Kidney epithelial cell (primary cell): ENCODE results near the gene DYNLT2. TPM values are rescaled to one million over a fixed set of nuclear protein-coding genes. Genes with fewer than 3 reads are reported as not detected.

Experiments
- DNase-seq: peaks from one replicate; pipeline ENCODE4 v3.0.0-alpha.2; 2010; ENCODE audit warnings: low read depth
- H3K27me3 ChIP-seq: 2 replicates; pipeline ENCODE4 v1.6.0; 2011; ENCODE audit warnings: low read length; ENCODE audit not compliant: control insufficient read depth, insufficient read depth
- H3K36me3 ChIP-seq: 2 replicates; pipeline ENCODE4 v1.5.1; 2011; ENCODE audit warnings: low read length; ENCODE audit not compliant: control insufficient read depth, insufficient read depth
- H3K4me3 ChIP-seq: 2 replicates; pipeline ENCODE4 v1.5.1; 2011; ENCODE audit warnings: low read depth, mild to moderate bottlenecking, control low read depth, low read length
- total RNA-seq: library from RNA; depleted of rRNA; stranded (reverse); fragments of >200 nt; gene quantifications from 2 replicates; pipeline ENCODE4 v1.2.3, GENCODE V29; 2015
- TF ChIP-seq, protein P1 (sequence below): IDR thresholded peaks from 2 replicates; pipeline ENCODE4 v1.5.1; 2011; ENCODE audit warnings: mild to moderate bottlenecking, moderate library complexity, low read length, control low read depth, inconsistent platforms; ENCODE audit not compliant: insufficient read depth, poor library complexity, severe bottlenecking

DYNLT2 gene
- total RNA-seq, 1 donor from 2014 or later, result 1.3 TPM

DNA sequence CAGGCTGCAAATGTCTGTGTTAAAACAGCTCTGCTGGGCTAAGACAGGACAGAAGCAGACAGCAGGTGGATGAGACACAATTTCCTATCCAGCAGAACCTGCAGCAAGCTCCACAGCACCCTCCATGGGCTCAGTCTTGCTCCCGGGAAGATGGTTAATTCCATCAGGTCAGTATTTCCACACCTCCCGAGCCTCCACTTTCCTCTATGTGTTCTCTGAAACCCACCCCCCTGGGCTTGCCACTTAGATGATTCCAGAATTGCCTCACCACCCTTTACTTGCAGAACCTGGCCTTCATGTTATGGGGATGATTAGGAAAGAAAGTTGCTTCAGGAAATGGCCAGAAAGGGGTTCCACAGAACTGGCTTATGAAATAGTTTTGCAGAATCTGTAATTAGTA, 43.8 kb upstream of the DYNLT2 start:
- no peaks in the 10 kb centered on the region for H3K27me3 ChIP-seq
- no peak for DNase-seq
- H3K36me3 ChIP-seq, result no peaks in the 10 kb centered on the region
- no peak overlapping the region for H3K4me3 ChIP-seq
- TF ChIP-seq, protein P1, sequence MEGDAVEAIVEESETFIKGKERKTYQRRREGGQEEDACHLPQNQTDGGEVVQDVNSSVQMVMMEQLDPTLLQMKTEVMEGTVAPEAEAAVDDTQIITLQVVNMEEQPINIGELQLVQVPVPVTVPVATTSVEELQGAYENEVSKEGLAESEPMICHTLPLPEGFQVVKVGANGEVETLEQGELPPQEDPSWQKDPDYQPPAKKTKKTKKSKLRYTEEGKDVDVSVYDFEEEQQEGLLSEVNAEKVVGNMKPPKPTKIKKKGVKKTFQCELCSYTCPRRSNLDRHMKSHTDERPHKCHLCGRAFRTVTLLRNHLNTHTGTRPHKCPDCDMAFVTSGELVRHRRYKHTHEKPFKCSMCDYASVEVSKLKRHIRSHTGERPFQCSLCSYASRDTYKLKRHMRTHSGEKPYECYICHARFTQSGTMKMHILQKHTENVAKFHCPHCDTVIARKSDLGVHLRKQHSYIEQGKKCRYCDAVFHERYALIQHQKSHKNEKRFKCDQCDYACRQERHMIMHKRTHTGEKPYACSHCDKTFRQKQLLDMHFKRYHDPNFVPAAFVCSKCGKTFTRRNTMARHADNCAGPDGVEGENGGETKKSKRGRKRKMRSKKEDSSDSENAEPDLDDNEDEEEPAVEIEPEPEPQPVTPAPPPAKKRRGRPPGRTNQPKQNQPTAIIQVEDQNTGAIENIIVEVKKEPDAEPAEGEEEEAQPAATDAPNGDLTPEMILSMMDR, result no peak

GRCh38 chr6:169794317-169795055, 43.1 kb upstream of the DYNLT2 start:
- no peak for DNase-seq
- no peak overlapping the region for H3K4me3 ChIP-seq
- TF ChIP-seq, protein P1, result no peak
- no peaks in the 10 kb centered on the region for H3K27me3 ChIP-seq
- no peaks in the 10 kb centered on the region for H3K36me3 ChIP-seq

GRCh38 chr6:169793408-169793807, 42.0 kb upstream of the DYNLT2 start:
- DNase-seq, result no peak

DNA sequence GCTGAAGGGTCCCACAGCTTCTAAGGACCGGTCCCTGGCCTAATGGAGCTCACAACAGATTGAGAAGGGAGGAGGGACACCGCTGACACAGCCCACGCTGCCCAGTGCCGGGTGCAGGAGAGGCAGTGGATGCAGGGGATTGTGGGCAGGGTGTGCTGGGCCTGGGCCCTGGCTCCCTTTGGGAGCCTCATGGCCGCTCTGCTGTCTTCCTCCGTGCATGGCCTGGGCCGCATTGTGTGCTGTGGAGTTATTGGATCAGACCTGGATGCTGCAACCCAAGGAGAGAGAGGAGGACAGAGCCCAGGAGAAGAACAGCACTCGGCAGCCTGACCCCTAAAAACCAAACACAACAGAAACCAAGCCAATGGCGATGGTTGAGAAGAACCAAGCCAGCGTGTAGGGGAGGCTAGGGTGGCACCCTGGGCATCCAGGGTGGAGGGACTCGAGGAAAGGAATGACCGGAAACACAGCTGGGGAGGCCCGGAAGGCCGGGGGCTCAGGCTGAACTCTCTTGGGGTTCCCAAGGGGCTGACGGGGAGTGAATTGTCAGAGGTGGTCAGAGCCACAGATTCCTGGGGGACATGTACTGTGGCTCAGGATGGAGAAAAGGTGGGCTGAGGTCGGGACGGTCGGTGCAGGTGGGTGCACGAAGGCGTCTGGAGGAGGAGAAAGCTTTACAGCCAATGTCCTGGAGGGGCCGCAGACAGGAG, 41.1 kb upstream of the DYNLT2 start:
- H3K27me3 ChIP-seq, result peaks cover 6% of the 10 kb centered on the region
- TF ChIP-seq, protein P1, result no peak
- H3K4me3 ChIP-seq, result no peak overlapping the region
- DNase-seq, result no peak
- no peaks in the 10 kb centered on the region for H3K36me3 ChIP-seq

More at GRCh38 chr6:169793408-169793807, 42.0 kb upstream of the DYNLT2 start:
- TF ChIP-seq, protein P1, result no peak
- H3K4me3 ChIP-seq, result no peak overlapping the region
- peaks cover 6% of the 10 kb centered on the region for H3K27me3 ChIP-seq
- no peaks in the 10 kb centered on the region for H3K36me3 ChIP-seq

DNA sequence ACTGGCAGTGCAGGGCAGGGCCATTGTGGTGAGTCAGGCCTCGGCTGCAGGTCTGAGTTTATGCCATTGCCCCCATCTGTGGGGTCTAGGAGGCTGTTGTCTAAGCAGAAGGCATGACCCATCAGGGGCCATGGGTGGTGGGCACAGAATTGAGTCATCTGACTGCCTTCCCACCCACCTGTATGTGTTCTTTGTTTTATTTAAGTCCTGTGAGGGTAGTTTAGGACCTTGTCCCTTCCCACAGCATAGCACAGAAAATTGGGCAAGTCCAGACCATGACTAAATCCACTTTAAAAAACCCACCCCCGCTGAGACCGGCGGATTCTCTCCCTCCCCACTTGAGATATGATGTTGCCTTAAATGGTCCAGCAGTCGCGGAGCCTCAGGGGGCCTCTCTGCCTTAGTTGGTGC, 40.4 kb upstream of the DYNLT2 start:
- no peaks in the 10 kb centered on the region for H3K36me3 ChIP-seq
- TF ChIP-seq, protein P1, result no peak
- no peak overlapping the region for H3K4me3 ChIP-seq
- no peak for DNase-seq
- H3K27me3 ChIP-seq, result peaks cover 6% of the 10 kb centered on the region
